Sigmoid colon (tissue), 7 donors: ENCODE results near the gene MED4. TPM values are rescaled to one million over a fixed set of nuclear protein-coding genes. Genes with fewer than 3 reads are reported as not detected.

ENCODE experiments used
- DNase-seq: peaks from one replicate; pipeline ENCODE4 v3.0.0-alpha.2; 2019
- H3K27ac ChIP-seq, 4 donors: fragments of 200-600 bp; sonication (generic); one replicate each; pipeline ENCODE4 v1.5.1; 2016 to 2019; ENCODE audit warnings: mild to moderate bottlenecking in 1 of 4
- H3K27me3 ChIP-seq, 3 donors: fragments of 200-600 bp; sonication (generic); one replicate each; pipeline ENCODE4 v1.5.1; 2019; ENCODE audit warnings: mild to moderate bottlenecking in 1 of 3
- H3K36me3 ChIP-seq, 4 donors: fragments of 200-600 bp; sonication (generic); one replicate each; pipeline ENCODE4 v1.5.1; 2016 to 2019
- H3K4me1 ChIP-seq, 4 donors: fragments of 200-600 bp; sonication (generic); one replicate each; pipeline ENCODE4 v1.5.1; 2017 to 2019
- H3K4me3 ChIP-seq, 4 donors: fragments of 200-600 bp; sonication (generic); one replicate each; pipeline ENCODE4 v1.5.1; 2017 to 2019; ENCODE audit warnings: mild to moderate bottlenecking in 2 of 4, moderate library complexity in 1 of 4
- H3K9me3 ChIP-seq, 4 donors: fragments of 200-600 bp in 3 of 4; sonication (generic) in 3 of 4; one replicate each; pipeline versions ENCODE4 v1.5.1 to v1.6.1; 2013 to 2019
- CTCF ChIP-seq, 4 experiments: fragments of 450-650 bp in 3 of 4; fragments of 200-600 bp in 1 of 4; IDR thresholded peaks; one replicate each; pipeline ENCODE4 v1.5.1; 2016 to 2019; ENCODE audit warnings: antibody characterized with exemption in 4 of 4, mild to moderate bottlenecking in 3 of 4, moderate library complexity in 2 of 4
- EP300 ChIP-seq, 4 donors: sonication (generic); formaldehyde crosslinking; IDR thresholded peaks; one replicate each; pipeline ENCODE4 v1.6.1; 2017; ENCODE audit warnings: antibody characterized with exemption in 4 of 4
- POLR2A ChIP-seq, 2 donors: fragments of 450-650 bp; IDR thresholded peaks; one replicate each; pipeline ENCODE4 v1.6.1; 2016; ENCODE audit warnings: antibody characterized with exemption in 2 of 2, mild to moderate bottlenecking in 2 of 2, moderate library complexity in 2 of 2
- POLR2AphosphoS5 ChIP-seq, 4 donors: sonication (generic); formaldehyde crosslinking; IDR thresholded peaks; one replicate each; pipeline ENCODE4 v1.6.1; 2017; ENCODE audit warnings: antibody characterized with exemption in 4 of 4
- WGBS, 2 donors: extraction: QIAGEN DNeasy Blood & Tissue Kit; methylation state at CpG; one replicate each; pipeline ENCODE4 v1.1.7; 2013; 5-methylcytosine and 5-hydroxymethylcytosine counted together
- intact Hi-C: fragments of 100-400 bp; cut with DNase I; formaldehyde crosslinking; loops from one replicate; pipeline ENCODE4 v1.15.1; 2023
- polyA plus RNA-seq, 3 donors: library from polyadenylated mRNA; stranded (reverse); fragments of 200-250 nt; gene quantifications; one replicate each; pipeline ENCODE4 v1.2.3, GENCODE V29; 2013
- total RNA-seq, 4 donors: library from RNA; depleted of rRNA; stranded (reverse); fragments of >200 nt; gene quantifications; one replicate each; pipeline ENCODE4 v1.1.0, GENCODE V29; 2016
- donor health status: healthy with polysubstance abuse.
- donor health status: Bipolar disorder and iron deficiency.
- donor health status: healthy.

Gene MED4
- total and polyA plus RNA-seq, 7 donors, result 38.5 to 76.9 (median 49.9) TPM

GRCh38 chr13:48042894-48043293 lies 52.0 kb downstream of the MED4 start:
- Histone ChIP-seq H3K4me3 (no peak overlapping the region), H3K4me1 (peaks cover 0 to 7% (median 5%) of the 10 kb centered on the region in 4 donors), H3K9me3 (no peaks in the 10 kb centered on the region), H3K27me3 (no peaks in the 10 kb centered on the region), H3K36me3 (peaks cover 0 to 16% (median 5%) of the 10 kb centered on the region in 4 donors), H3K27ac (no peak overlapping the region)
- no peak for DNase-seq
- intact Hi-C loops, result no loop called here
- TF ChIP-seq EP300 (IDR thresholded peaks at IDR 0.05) (no peak), CTCF (IDR thresholded peaks at IDR 0.05) (no peak)
- 19 to 62% methylated on average over 2 of the region's 2 CpGs for WGBS, 2 donors

- WGBS, 2 donors, result 85 to 95% methylated on average over 1 of the region's 1 CpG
- H3K36me3 ChIP-seq, result peaks cover 0 to 16% (median 5%) of the 10 kb centered on the region in 4 donors
- no peak for DNase-seq
- no peaks in the 10 kb centered on the region for H3K27me3 ChIP-seq
- H3K4me1 ChIP-seq, result peaks cover 0 to 14% (median 14%) of the 10 kb centered on the region in 4 donors
- H3K27ac ChIP-seq, result no peak overlapping the region
- intact Hi-C loops, result no loop called here
- H3K9me3 ChIP-seq, result no peaks in the 10 kb centered on the region
- TF ChIP-seq CTCF (IDR thresholded peaks at IDR 0.05) (no peak), EP300 (IDR thresholded peaks at IDR 0.05) (no peak), POLR2A (IDR thresholded peaks at IDR 0.05) (no peak), POLR2AphosphoS5 (IDR thresholded peaks at IDR 0.05) (no peak)
- H3K4me3 ChIP-seq, result no peak overlapping the region
Measured at GRCh38 chr13:48040896-48041295, 54.0 kb downstream of the MED4 start.

GRCh38 chr13:48040049-48040448 lies 54.9 kb downstream of the MED4 start:
- H3K27ac ChIP-seq, result no peak overlapping the region
- no peaks in the 10 kb centered on the region for H3K27me3 ChIP-seq
- H3K9me3 ChIP-seq, result no peaks in the 10 kb centered on the region
- H3K36me3 ChIP-seq, result peaks cover 0 to 16% (median 5%) of the 10 kb centered on the region in 4 donors
- peaks cover 0 to 14% (median 14%) of the 10 kb centered on the region in 4 donors for H3K4me1 ChIP-seq
- TF ChIP-seq CTCF (IDR thresholded peaks at IDR 0.05), result no peak
- no peak for TF ChIP-seq POLR2AphosphoS5 (IDR thresholded peaks at IDR 0.05)
- no peak for TF ChIP-seq POLR2A (IDR thresholded peaks at IDR 0.05)
- no peak for TF ChIP-seq EP300 (IDR thresholded peaks at IDR 0.05)
- intact Hi-C loops, result no loop called here
- DNase-seq, result no peak
- no peak overlapping the region for H3K4me3 ChIP-seq

GRCh38 chr13:48038761-48039160 lies 56.1 kb downstream of the MED4 start:
- TF ChIP-seq POLR2A (IDR thresholded peaks at IDR 0.05) (no peak), POLR2AphosphoS5 (IDR thresholded peaks at IDR 0.05) (no peak), CTCF (IDR thresholded peaks at IDR 0.05) (no peak), EP300 (IDR thresholded peaks at IDR 0.05) (no peak)
- Histone ChIP-seq H3K36me3 (peaks cover 0 to 16% (median 5%) of the 10 kb centered on the region in 4 donors), H3K4me3 (no peak overlapping the region), H3K27ac (peak overlapping the region; percentile 91 to 97 (median 96)), H3K9me3 (no peaks in the 10 kb centered on the region), H3K27me3 (no peaks in the 10 kb centered on the region), H3K4me1 (peaks cover 0 to 14% (median 14%) of the 10 kb centered on the region in 4 donors)
- no peak for DNase-seq
- intact Hi-C loops, result loop anchor here (5.0 kb wide), 4 partner anchors 36 to 544 kb away; partner anchors contain the start of genes ITM2B, MED4 and SUCLA2
- 85 to 89% methylated on average over 1 of the region's 1 CpG for WGBS, 2 donors
